ENCODE results near the gene ZNF358.

- TF ChIP-seq CTCF (conservative IDR thresholded peaks at IDR 0.05 in 1 of 2, IDR thresholded peaks at IDR 0.05 in 1 of 2; ENCODE audit: low read depth in 1 of 2, low read length in 2 of 2) = no peak
- TF ChIP-seq EZH2 (IDR thresholded peaks at IDR 0.05; ENCODE audit: low read length, missing control alignments) = no peak
Observed at GRCh38 chr19:7480970-7481255, 35.0 kb upstream of the ZNF358 start.

Data from fibroblast of lung (primary cell).